ENCODE data around the gene COMMD6.

- TF ChIP-seq POLR2A (IDR thresholded peaks at IDR 0.05; ENCODE audit: extremely low read depth, insufficient read length) (peak; percentile 92), CTCF (IDR thresholded peaks at IDR 0.05; ENCODE audit: low read depth, low read length) (peak; percentile 2)
Measured at GRCh38 chr13:75537401-75538365, at the start of gene COMMD6.
